H9 (cell line): ENCODE measurements around the gene TMEM120B. TPM values are rescaled to one million over a fixed set of nuclear protein-coding genes. Genes with fewer than 3 reads are reported as not detected.

ENCODE experiments used
- DNase-seq: peaks from one replicate; pipeline ENCODE4 v3.0.0-alpha.2; 2017
- H2AFZ ChIP-seq: one replicate; pipeline ENCODE4 v1.6.1; 2013; ENCODE audit warnings: mild to moderate bottlenecking, low read length, control low read depth, moderate library complexity
- H2AK5ac ChIP-seq: 2 replicates; pipeline ENCODE4 v1.6.1; 2013; ENCODE audit warnings: low read length, control low read depth, mixed read lengths; ENCODE audit not compliant: insufficient read length
- H2BK120ac ChIP-seq: one replicate; pipeline ENCODE4 v1.6.1; 2013; ENCODE audit warnings: low read depth, mild to moderate bottlenecking, low read length, control low read depth, inconsistent platforms; ENCODE audit not compliant: poor library complexity, severe bottlenecking
- H2BK12ac ChIP-seq: 2 replicates; pipeline ENCODE4 v1.6.1; 2013; ENCODE audit warnings: low read length, control low read depth, mixed read lengths, low read depth; ENCODE audit not compliant: insufficient read length
- H2BK15ac ChIP-seq: 2 replicates; pipeline ENCODE4 v1.6.1; 2013; ENCODE audit warnings: low read depth, low read length, control low read depth
- H2BK20ac ChIP-seq: one replicate; pipeline ENCODE4 v1.6.1; 2013; ENCODE audit warnings: low read depth, mild to moderate bottlenecking, low read length, control low read depth, inconsistent platforms; ENCODE audit not compliant: poor library complexity, severe bottlenecking
- H2BK5ac ChIP-seq: 2 replicates; pipeline ENCODE4 v1.6.1; 2013; ENCODE audit warnings: low read length, control low read depth, mixed read lengths; ENCODE audit not compliant: insufficient read length
- H3K14ac ChIP-seq: 2 replicates; pipeline ENCODE4 v1.6.1; 2013; ENCODE audit warnings: low read length, control low read depth; ENCODE audit not compliant: insufficient read depth
- H3K18ac ChIP-seq: 2 replicates; pipeline ENCODE4 v1.6.1; 2013; ENCODE audit warnings: low read depth, mild to moderate bottlenecking, mixed read lengths, low read length, control low read depth; ENCODE audit not compliant: insufficient read length
- H3K23ac ChIP-seq: 2 replicates; pipeline ENCODE4 v1.6.1; 2013; ENCODE audit warnings: low read length, control low read depth, mixed read lengths, low read depth; ENCODE audit not compliant: insufficient read length
- H3K23me2 ChIP-seq: 2 replicates; pipeline ENCODE4 v1.6.1; 2013; ENCODE audit warnings: low read depth, mild to moderate bottlenecking, mixed read lengths, low read length, control low read depth; ENCODE audit not compliant: insufficient read length, poor library complexity, severe bottlenecking
- H3K27ac ChIP-seq: 2 replicates; pipeline ENCODE4 v1.5.1; 2013; ENCODE audit warnings: low read length, control low read depth, mixed read lengths, low read depth; ENCODE audit not compliant: insufficient read length
- H3K27me3 ChIP-seq: 2 replicates; pipeline ENCODE4 v1.6.1; 2013; ENCODE audit warnings: low read length, control low read depth, inconsistent platforms; ENCODE audit not compliant: insufficient read depth
- H3K4ac ChIP-seq: 2 replicates; pipeline ENCODE4 v1.6.1; 2013; ENCODE audit warnings: low read depth, mild to moderate bottlenecking, control low read depth, inconsistent platforms, low read length, moderate library complexity
- H3K4me1 ChIP-seq: 2 replicates; pipeline ENCODE4 v1.6.1; 2013; ENCODE audit warnings: low read length, control low read depth, inconsistent platforms; ENCODE audit not compliant: insufficient read depth
- H3K4me2 ChIP-seq: 2 replicates; pipeline ENCODE4 v1.6.1; 2013; ENCODE audit warnings: low read length, control low read depth, mixed read lengths; ENCODE audit not compliant: insufficient read length, insufficient read depth
- H3K56ac ChIP-seq: 2 replicates; pipeline ENCODE4 v1.6.1; 2013; ENCODE audit warnings: low read depth, mild to moderate bottlenecking, mixed read lengths, low read length, control low read depth; ENCODE audit not compliant: insufficient read length
- H3K79me1 ChIP-seq: 2 replicates; pipeline ENCODE4 v1.6.1; 2013; ENCODE audit warnings: low read depth, mild to moderate bottlenecking, moderate library complexity, low read length, control low read depth, inconsistent platforms; ENCODE audit not compliant: insufficient read depth, poor library complexity, severe bottlenecking
- H3K79me2 ChIP-seq: 2 replicates; pipeline ENCODE4 v1.6.1; 2013; ENCODE audit warnings: low read length, control low read depth, inconsistent platforms; ENCODE audit not compliant: insufficient read depth
- H3K9ac ChIP-seq: 2 replicates; pipeline ENCODE4 v1.6.1; 2013; ENCODE audit warnings: low read length, control low read depth, mixed read lengths; ENCODE audit not compliant: insufficient read length; ENCODE audit errors: extremely low read depth
- H3K9me3 ChIP-seq: one replicate; pipeline ENCODE4 v1.6.1; 2013; ENCODE audit warnings: low read depth, low read length, inconsistent platforms; ENCODE audit not compliant: control insufficient read depth
- H3T11ph ChIP-seq: one replicate; pipeline ENCODE4 v1.6.1; 2013; ENCODE audit warnings: mild to moderate bottlenecking, low read length, control low read depth, inconsistent platforms
- H4K20me1 ChIP-seq: one replicate; pipeline ENCODE4 v1.6.1; 2013; ENCODE audit not compliant: control insufficient read depth, insufficient read length, insufficient read depth
- H4K5ac ChIP-seq: 2 replicates; pipeline ENCODE4 v1.6.1; 2013; ENCODE audit warnings: low read depth, mild to moderate bottlenecking, mixed read lengths, low read length, control low read depth; ENCODE audit not compliant: insufficient read length
- H4K8ac ChIP-seq: replicated peaks from 2 replicates; pipeline ENCODE4 v1.6.1; 2013; ENCODE audit warnings: low read length, control low read depth, mixed read lengths, low read depth; ENCODE audit not compliant: insufficient read length
- H4K91ac ChIP-seq: 2 replicates; pipeline ENCODE4 v1.6.1; 2013; ENCODE audit warnings: low read depth, mild to moderate bottlenecking, moderate library complexity, mixed read lengths, low read length, control low read depth; ENCODE audit not compliant: insufficient read length
- H3K27ac Mint-ChIP-seq, 3 experiments: 2 replicates in 2 of 3; 3 replicates in 1 of 3; pipeline ENCODE4 v1.8.0; 2020 to 2021; ENCODE audit warnings: mixed read lengths in 3 of 3, mild to moderate bottlenecking in 1 of 3, moderate library complexity in 1 of 3
- H3K27me3 Mint-ChIP-seq: 2 replicates; pipeline ENCODE4 v1.8.0; 2021; ENCODE audit warnings: low read depth, mild to moderate bottlenecking, moderate library complexity, mixed read lengths
- H3K36me3 Mint-ChIP-seq, 3 experiments: 2 replicates in 2 of 3; 3 replicates in 1 of 3; pipeline ENCODE4 v1.8.0; 2020 to 2021; ENCODE audit warnings: low read depth in 3 of 3, mixed read lengths in 3 of 3; ENCODE audit not compliant: insufficient read depth in 1 of 3
- H3K4me1 Mint-ChIP-seq, 2 experiments: 2 replicates each; pipeline ENCODE4 v1.8.0; 2020; ENCODE audit warnings: mixed read lengths in 2 of 2
- H3K4me3 Mint-ChIP-seq, 2 experiments: 2 replicates in 1 of 2; 3 replicates in 1 of 2; pipeline ENCODE4 v1.8.0; 2020 to 2021; ENCODE audit warnings: mild to moderate bottlenecking in 2 of 2, mixed read lengths in 2 of 2, moderate library complexity in 1 of 2
- H3K9me3 Mint-ChIP-seq, 2 experiments: 2 replicates in 1 of 2; 3 replicates in 1 of 2; pipeline ENCODE4 v1.8.0; 2020; ENCODE audit warnings: mild to moderate bottlenecking in 2 of 2, mixed read lengths in 2 of 2, moderate library complexity in 1 of 2
- CTCF ChIP-seq: fragments of 200-600 bp; sonication (generic); conservative IDR thresholded peaks from 3 replicates; pipeline ENCODE4 v1.8.0; 2021; ENCODE audit warnings: antibody characterized with exemption, mild to moderate bottlenecking
- WGBS: extraction: QIAGEN DNeasy Blood & Tissue Kit; methylation state at CpG from one replicate; pipeline ENCODE4 v1.1.7; 2013; ENCODE audit warnings: missing lambda C conversion rate, low lambda C conversion rate, mixed read lengths; ENCODE audit not compliant: insufficient read length; ENCODE audit errors: extremely low coverage; 5-methylcytosine and 5-hydroxymethylcytosine counted together
- total RNA-seq: library from RNA; stranded (reverse); gene quantifications from 2 replicates; pipeline ENCODE4 v1.2.1, GENCODE V29; 2021

Gene TMEM120B
- total RNA-seq, 1 experiment from 2014 or later, result 25.8 TPM

GRCh38 chr12:121780429-121780828 is 67.9 kb downstream of the TMEM120B start:
- H3K14ac ChIP-seq, result no peak overlapping the region
- H2BK5ac ChIP-seq, result no peak overlapping the region
- Mint-ChIP-seq H3K27me3 (peaks cover 6% of the 10 kb centered on the region; the same call in 1 of the 2 replicates), H3K4me3 (no peak overlapping the region), H3K27ac (no peak overlapping the region), H3K4me1 (peaks cover 12 to 17% of the 10 kb centered on the region in 2 experiments), H3K9me3 (no peaks in the 10 kb centered on the region), H3K36me3 (peaks cover 5 to 23% (median 20%) of the 10 kb centered on the region in 3 experiments; a peak in 6 of 7 replicates)
- H3K18ac ChIP-seq, result no peak overlapping the region
- H2BK120ac ChIP-seq, result no peak overlapping the region
- TF ChIP-seq CTCF, result no peak
- H3K9ac ChIP-seq, result no peak overlapping the region
- H3K23ac ChIP-seq, result no peak overlapping the region
- H3K23me2 ChIP-seq, result no peaks in the 10 kb centered on the region
- no peak for DNase-seq
- H3K4ac ChIP-seq, result no peak overlapping the region
- H4K5ac ChIP-seq, result no peak overlapping the region
- no peak overlapping the region for H4K8ac ChIP-seq
- no peaks in the 10 kb centered on the region for H4K20me1 ChIP-seq
- H3K4me2 ChIP-seq, result no peak overlapping the region
- no CpG with 5 or more reads among the region's 11 CpGs for WGBS
- H2AK5ac ChIP-seq, result no peak overlapping the region
- no peak overlapping the region for H2BK15ac ChIP-seq
- H3K79me2 ChIP-seq, result no peaks in the 10 kb centered on the region
- H3K27ac ChIP-seq, result no peak overlapping the region
- no peaks in the 10 kb centered on the region for H3K79me1 ChIP-seq
- H3K9me3 ChIP-seq, result no peaks in the 10 kb centered on the region
- no peak overlapping the region for H2AFZ ChIP-seq
- H3K4me1 ChIP-seq, result no peaks in the 10 kb centered on the region
- H2BK12ac ChIP-seq, result no peak overlapping the region
- no peak overlapping the region for H3T11ph ChIP-seq
- H4K91ac ChIP-seq, result no peak overlapping the region
- H3K27me3 ChIP-seq, result no peaks in the 10 kb centered on the region
- no peak overlapping the region for H3K56ac ChIP-seq
- no peak overlapping the region for H2BK20ac ChIP-seq
